Stimulated activated CD8-positive, alpha-beta memory T cell treated with anti-CD3 and anti-CD28 coated beads, Interleukin-7, amount 100 ng/mL, for 24 hours (primary cell): ENCODE data around the gene DIRAS2.

Source experiments
- DNase-seq: peaks from one replicate; pipeline ENCODE4 v3.0.0-alpha.2; 2020; ENCODE audit warnings: low read depth

DIRAS2 gene

DNA sequence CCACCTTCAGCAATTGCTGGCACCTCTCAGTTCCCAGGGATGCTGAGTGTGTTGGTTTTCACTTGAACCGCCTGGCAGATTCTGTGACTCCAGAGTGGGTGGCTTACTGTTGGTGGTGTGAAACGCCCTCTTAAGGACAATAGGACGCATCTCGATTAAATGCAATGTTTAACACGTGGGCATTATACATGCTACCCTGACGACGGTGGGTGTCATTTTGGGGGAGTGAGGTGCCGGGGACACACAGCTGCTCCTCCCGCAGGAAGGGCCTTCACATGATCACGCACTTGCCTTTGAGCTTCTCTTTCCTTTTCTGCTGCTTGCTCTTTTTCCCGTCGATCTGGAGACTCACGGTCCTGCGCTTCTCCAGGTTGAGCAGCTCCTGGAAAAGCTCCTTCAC lies 29.7 kb downstream of the DIRAS2 start:
- no peak for DNase-seq

- DNase-seq: no peak
Observed at GRCh38 chr9:90611568-90611967, 31.1 kb downstream of the DIRAS2 start.

DNA sequence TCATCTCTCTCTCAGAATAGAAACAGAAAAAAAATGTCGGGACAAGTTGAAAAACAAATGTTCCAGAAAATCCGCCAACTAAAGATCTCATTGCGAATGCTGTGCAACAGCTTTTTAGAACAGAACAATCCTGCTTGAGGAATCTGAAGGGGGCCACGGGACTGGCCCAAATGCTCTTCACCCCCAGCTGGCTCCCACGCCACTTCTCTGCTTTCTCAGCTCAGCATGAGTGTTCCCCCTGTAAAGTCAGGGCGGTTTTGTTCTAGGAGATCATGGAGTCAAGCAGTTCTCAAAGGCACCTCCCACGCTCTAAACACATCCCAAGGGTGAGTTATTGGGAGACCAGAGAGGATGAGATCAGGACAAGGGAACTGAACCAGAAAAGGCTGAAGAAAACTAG lies 31.5 kb downstream of the DIRAS2 start:
- DNase-seq: no peak

- DNase-seq: no peak
Observed at GRCh38 chr9:90607701-90608516, 34.7 kb downstream of the DIRAS2 start.

- DNase-seq: no peak
Observed at GRCh38 chr9:90600029-90600428, 42.6 kb downstream of the DIRAS2 start.

GRCh38 chr9:90598191-90598590 lies 44.4 kb downstream of the DIRAS2 start:
- no peak for DNase-seq

GRCh38 chr9:90593646-90594045 lies 49.0 kb downstream of the DIRAS2 start:
- DNase-seq: no peak

GRCh38 chr9:90580576-90580975 lies 62.0 kb downstream of the DIRAS2 start:
- no peak for DNase-seq

- no peak for DNase-seq
Observed at GRCh38 chr9:90579181-90579580, 63.4 kb downstream of the DIRAS2 start.

GRCh38 chr9:90578126-90578815 lies 64.4 kb downstream of the DIRAS2 start:
- no peak for DNase-seq

- no peak for DNase-seq
Observed at GRCh38 chr9:90569511-90569910, 73.1 kb downstream of the DIRAS2 start.

GRCh38 chr9:90568667-90569066 lies 74.0 kb downstream of the DIRAS2 start:
- DNase-seq: no peak

DNA sequence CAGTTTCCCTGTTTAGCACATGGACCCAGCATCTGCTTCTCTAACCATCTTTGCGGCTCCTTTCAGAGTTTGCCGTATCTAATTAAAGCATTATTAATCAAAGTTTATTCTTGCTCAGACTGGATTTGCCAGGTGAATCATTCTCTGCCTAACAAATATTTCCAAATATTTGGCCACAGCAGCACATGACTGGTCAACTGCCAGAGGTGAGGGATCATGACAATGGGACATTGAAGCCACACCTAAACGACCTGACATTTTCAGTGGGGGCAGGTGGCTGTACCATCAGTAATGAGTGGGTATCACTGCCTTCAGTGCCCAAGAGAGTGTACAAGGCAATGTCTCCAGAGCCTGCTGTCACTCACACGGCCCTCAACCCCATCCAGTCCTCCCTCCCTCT lies 80.4 kb downstream of the DIRAS2 start:
- no peak for DNase-seq
